HFF-Myc (cell line): ENCODE data around the gene AP4E1.
"Not testable (repeated sequence)": the region's sequence is repeated elsewhere in the genome, so short reads cannot be mapped to it uniquely, and the experiment has no call there.

Experiments used
- DNase-seq: peaks from one replicate; pipeline ENCODE4 v3.0.0-alpha.2; 2011; ENCODE audit warnings: low read depth; ENCODE audit errors: extremely low read depth
- H3K4me3 ChIP-seq: replicated peaks from 2 replicates; pipeline ENCODE4 v1.5.1; 2011; ENCODE audit warnings: low read depth, mild to moderate bottlenecking, control low read depth, low read length
- TF ChIP-seq, protein P1 (sequence below): IDR thresholded peaks from 2 replicates; pipeline ENCODE4 v1.5.1; 2012; ENCODE audit warnings: mild to moderate bottlenecking, low read depth, low read length, control low read depth; ENCODE audit errors: missing control alignments

Gene AP4E1

DNA sequence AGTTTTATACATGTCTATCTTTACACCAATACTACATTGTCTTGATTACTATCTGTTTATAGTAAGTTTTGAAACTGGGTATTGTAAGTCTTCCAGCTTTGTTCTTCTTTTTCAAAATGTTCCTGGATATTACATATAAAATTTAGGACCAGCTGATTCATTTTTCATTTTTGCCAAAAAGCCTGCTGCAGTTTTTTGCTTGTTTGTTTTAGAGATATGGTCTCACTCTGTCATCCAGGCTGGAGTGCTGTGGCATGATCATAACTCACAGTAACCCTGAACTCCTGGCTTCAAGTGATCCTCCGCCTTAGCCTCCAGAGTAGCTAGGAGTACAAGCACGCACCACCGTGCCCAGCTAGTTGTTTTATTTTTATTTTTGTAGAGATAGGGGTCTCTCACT lies 20.4 kb upstream of the AP4E1 start:
- TF ChIP-seq, protein P1, sequence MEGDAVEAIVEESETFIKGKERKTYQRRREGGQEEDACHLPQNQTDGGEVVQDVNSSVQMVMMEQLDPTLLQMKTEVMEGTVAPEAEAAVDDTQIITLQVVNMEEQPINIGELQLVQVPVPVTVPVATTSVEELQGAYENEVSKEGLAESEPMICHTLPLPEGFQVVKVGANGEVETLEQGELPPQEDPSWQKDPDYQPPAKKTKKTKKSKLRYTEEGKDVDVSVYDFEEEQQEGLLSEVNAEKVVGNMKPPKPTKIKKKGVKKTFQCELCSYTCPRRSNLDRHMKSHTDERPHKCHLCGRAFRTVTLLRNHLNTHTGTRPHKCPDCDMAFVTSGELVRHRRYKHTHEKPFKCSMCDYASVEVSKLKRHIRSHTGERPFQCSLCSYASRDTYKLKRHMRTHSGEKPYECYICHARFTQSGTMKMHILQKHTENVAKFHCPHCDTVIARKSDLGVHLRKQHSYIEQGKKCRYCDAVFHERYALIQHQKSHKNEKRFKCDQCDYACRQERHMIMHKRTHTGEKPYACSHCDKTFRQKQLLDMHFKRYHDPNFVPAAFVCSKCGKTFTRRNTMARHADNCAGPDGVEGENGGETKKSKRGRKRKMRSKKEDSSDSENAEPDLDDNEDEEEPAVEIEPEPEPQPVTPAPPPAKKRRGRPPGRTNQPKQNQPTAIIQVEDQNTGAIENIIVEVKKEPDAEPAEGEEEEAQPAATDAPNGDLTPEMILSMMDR = no peak
- H3K4me3 ChIP-seq = no peak overlapping the region
- DNase-seq = no peak

DNA sequence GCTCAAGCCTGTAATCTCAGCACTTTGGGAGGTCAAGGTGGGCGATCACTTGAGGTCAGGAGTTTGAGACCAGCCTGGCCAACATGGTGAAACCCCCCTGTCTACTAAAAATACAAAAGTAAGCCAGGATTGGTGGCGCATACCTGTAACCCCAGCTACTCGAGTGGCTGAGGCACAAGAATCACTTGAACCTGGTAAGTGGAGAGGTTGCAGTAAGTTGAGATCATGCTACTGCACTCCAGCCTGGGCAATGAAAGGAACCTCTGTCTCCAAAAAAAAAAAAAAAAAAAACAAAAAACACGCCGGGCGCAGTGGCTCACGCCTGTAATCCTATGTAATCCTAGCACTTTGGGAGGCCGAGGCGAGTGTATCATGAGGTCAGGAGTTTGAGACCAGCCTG lies 18.9 kb upstream of the AP4E1 start:
- DNase-seq = no peak
- no peak overlapping the region for H3K4me3 ChIP-seq
- TF ChIP-seq, protein P1 = no peak

DNA sequence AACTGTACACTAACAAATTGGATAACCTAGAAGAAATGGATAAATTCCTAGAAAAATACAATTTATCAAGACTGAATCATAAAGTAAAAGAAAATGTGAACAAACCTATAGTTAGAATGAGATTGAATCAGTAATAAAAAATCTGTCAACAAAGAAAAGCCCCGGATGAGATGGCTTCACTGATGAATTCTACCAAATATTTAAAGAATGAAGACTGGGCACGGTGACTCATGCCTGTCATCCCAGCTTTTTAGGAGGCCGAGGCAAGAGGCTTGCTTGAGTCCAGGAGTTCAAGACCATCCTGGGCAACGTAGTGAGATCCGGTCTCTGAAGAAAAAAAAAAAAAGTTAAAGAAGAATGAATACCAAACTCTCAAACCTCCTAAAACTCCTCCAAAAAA lies 17.7 kb upstream of the AP4E1 start:
- no peak for DNase-seq
- H3K4me3 ChIP-seq = no peak overlapping the region
- TF ChIP-seq, protein P1 = no peak

DNA sequence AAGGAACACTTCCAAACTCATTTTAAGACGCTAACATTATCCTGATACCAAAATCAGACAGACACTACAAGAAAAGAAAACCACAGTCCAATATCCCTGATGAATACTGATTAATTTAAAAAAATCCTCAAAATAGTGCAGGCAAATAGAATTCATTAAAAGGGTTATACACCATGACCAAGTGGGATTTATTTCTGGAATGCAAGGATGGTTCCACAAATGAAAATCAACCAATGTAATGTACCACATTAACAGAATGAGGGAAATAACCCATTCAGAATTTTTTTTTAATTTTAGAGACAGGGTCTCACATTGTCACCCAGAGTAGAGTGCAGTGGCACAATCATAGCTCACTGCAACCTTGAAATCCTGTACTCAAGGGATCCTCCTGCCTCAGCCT lies 17.3 kb upstream of the AP4E1 start:
- TF ChIP-seq, protein P1 = no peak
- no peak for DNase-seq
- H3K4me3 ChIP-seq = no peak overlapping the region

DNA sequence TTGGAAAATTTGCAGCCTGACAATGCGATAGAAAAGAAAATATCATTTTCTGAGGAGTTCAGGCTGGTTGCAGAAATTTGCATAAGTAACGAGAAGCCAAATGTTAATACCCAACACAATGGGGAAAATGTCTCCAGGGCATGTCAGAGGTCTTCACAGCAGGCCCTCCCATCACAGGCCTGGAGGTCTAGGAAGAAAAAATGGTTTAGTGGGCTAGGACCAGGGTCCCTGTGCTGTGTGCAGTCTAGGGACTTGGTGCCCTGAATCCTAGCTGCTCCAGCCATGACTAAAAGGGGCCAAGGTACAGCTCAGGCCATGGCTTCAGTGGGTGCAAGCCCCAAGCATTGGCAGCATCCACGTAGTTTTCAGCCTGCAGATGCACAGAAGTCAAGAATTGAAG lies 14.5 kb upstream of the AP4E1 start:
- no peak for DNase-seq
- H3K4me3 ChIP-seq = no peak overlapping the region
- TF ChIP-seq, protein P1 = no peak

DNA sequence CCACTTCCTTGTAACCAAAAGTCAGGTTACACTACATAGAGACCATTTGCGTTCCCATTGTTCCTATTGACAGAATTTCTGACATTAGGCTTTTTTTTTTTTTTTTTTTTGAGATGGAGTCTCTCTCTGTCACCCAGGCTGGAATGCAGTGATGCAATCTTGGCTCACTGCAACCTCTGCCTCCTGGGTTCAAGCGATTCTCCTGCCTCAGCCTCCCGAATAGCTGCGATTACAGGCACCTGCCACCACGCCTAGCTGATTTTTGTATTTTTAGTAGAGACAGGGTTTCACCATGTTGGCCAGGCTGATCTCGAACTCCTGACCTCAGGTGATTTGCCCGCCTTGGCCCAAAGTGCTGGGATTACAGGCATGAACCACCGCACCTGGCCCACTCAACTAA lies 7.1 kb upstream of the AP4E1 start:
- H3K4me3 ChIP-seq, DNase-seq: not testable (repeated sequence)

DNA sequence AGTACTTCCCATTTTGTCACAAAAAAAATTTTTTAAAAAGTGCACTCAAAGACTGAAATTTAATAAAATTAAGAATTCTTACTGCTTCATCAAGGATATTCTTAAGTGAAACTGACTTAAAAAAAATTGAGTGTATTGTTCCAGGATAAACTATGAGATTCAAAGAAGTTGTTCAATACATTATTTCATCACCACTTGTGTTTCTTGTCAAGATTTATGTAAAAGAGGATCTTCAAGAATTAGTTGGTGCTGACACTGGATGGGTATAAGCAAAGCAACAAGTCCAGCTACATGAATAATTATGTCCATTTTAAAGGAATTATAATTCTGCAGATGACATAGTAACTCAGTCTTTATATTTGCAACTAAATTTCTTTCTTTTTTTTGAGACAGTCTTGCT lies 4.3 kb upstream of the AP4E1 start:
- no peak for DNase-seq
- no peak overlapping the region for H3K4me3 ChIP-seq
- TF ChIP-seq, protein P1 = no peak

DNA sequence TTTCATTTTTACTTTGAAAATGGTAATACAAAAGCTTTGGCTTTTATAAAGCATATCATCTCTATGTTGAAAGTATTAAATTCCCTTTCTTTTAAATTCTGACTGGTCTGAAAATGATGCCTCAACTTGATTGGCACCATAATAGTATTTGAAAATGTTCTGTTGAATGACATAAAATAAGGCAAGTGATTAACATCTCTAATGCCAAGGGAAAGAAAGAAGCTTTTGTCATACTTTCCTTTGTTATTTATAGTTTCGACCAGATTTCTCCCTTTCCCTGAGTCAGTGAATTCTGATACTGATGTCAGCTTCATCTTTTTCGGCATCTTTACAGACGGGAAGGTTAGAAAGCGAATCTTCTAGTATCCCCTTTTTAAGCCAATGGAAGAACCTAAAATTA lies 3.4 kb upstream of the AP4E1 start:
- no peak for DNase-seq
- H3K4me3 ChIP-seq = no peak overlapping the region
- TF ChIP-seq, protein P1 = no peak
